Measurements from ENCODE around the gene PALS2. TPM values are rescaled to one million over a fixed set of nuclear protein-coding genes. Genes with fewer than 3 reads are reported as not detected.
A peak's percentile ranks its signal among the peaks of the same experiment; 100 is the strongest.

PALS2 gene
- total and polyA plus RNA-seq, 2 of the 13 experiments (the other 11 are each of a cell fraction or from before 2014, with no cell fraction given), result 3.1 to 21.9 TPM

DNA sequence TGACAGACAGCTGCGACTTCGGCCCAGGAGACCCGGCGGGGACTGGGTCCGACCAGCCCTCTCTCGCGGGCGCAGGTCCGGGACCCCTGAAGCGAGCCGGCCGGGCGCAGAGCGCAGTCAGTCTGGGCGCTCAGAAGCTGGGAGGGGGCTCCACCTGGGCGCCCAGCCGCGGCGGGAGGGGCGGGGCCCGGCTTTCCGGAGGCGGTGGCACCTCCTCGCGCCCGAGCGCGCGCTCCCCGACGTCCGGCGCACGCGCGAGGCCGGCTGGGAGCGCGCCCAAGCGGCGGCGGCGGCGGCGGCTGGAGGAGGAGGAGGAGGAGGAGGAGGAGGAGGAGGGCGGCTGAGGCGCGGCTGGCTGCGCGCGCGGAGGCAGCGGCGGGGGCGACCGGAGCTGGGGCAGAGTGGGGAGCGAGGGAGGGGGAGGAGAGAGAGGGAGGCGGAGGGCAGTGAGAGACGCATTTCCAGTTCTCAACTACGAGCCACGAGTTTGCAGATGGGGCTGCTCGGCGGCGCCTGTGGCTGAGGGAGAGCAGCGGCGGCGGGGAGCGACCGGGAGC, at the start of gene PALS2 (continued):
- TF ChIP-seq, protein P1, sequence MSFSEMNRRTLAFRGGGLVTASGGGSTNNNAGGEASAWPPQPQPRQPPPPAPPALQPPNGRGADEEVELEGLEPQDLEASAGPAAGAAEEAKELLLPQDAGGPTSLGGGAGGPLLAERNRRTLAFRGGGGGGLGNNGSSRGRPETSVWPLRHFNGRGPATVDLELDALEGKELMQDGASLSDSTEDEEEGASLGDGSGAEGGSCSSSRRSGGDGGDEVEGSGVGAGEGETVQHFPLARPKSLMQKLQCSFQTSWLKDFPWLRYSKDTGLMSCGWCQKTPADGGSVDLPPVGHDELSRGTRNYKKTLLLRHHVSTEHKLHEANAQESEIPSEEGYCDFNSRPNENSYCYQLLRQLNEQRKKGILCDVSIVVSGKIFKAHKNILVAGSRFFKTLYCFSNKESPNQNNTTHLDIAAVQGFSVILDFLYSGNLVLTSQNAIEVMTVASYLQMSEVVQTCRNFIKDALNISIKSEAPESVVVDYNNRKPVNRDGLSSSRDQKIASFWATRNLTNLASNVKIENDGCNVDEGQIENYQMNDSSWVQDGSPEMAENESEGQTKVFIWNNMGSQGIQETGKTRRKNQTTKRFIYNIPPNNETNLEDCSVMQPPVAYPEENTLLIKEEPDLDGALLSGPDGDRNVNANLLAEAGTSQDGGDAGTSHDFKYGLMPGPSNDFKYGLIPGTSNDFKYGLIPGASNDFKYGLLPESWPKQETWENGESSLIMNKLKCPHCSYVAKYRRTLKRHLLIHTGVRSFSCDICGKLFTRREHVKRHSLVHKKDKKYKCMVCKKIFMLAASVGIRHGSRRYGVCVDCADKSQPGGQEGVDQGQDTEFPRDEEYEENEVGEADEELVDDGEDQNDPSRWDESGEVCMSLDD (CRISPR knock-in tag; IDR thresholded peaks at IDR 0.05; ENCODE audit: borderline replicate concordance), result no peak
- TF ChIP-seq ZNF263 (CRISPR knock-in tag; IDR thresholded peaks at IDR 0.05) (peak; percentile 98), U2AF1 (optimal IDR thresholded peaks at IDR 0.05; ENCODE audit: low read depth, low read length) (no peak), ZNF343 (CRISPR knock-in tag; IDR thresholded peaks at IDR 0.05) (0 out of 2 replicates have a peak, but pooled peaks have one; percentile 62), NR2F2 (IDR thresholded peaks at IDR 0.05; ENCODE audit: borderline replicate concordance, low read depth) (no peak), TP53 (CRISPR knock-in tag; conservative IDR thresholded peaks at IDR 0.05) (no peak), ZNF607 (CRISPR knock-in tag; IDR thresholded peaks at IDR 0.05; ENCODE audit: borderline replicate concordance) (peak; percentile 8; the same call in 1 of the 2 replicates), RBFOX2 (IDR thresholded peaks at IDR 0.05; ENCODE audit: low read depth, low read length) (no peak), ZNF644 (CRISPR knock-in tag; IDR thresholded peaks at IDR 0.05; ENCODE audit: low read depth) (no peak), U2AF2 (IDR thresholded peaks at IDR 0.05; ENCODE audit: low read depth, low read length) (no peak), IRX3 (CRISPR knock-in tag; IDR thresholded peaks at IDR 0.05; ENCODE audit: borderline replicate concordance, low read depth) (no peak), TOE1 (CRISPR knock-in tag; IDR thresholded peaks at IDR 0.05) (no peak), ZIK1 (CRISPR knock-in tag; IDR thresholded peaks at IDR 0.05; ENCODE audit: borderline replicate concordance, low read depth) (no peak), KLF13 (CRISPR knock-in tag; IDR thresholded peaks at IDR 0.05) (no peak), ZNF205 (CRISPR knock-in tag; IDR thresholded peaks at IDR 0.05) (no peak), ZNF777 (CRISPR knock-in tag; IDR thresholded peaks at IDR 0.05) (peak; percentile 0), ZNF879 (CRISPR knock-in tag; IDR thresholded peaks at IDR 0.05) (no peak)
- TF ChIP-seq, protein P2, sequence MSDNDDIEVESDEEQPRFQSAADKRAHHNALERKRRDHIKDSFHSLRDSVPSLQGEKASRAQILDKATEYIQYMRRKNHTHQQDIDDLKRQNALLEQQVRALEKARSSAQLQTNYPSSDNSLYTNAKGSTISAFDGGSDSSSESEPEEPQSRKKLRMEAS (IDR thresholded peaks at IDR 0.05), result no peak
- TF ChIP-seq, protein P3, sequence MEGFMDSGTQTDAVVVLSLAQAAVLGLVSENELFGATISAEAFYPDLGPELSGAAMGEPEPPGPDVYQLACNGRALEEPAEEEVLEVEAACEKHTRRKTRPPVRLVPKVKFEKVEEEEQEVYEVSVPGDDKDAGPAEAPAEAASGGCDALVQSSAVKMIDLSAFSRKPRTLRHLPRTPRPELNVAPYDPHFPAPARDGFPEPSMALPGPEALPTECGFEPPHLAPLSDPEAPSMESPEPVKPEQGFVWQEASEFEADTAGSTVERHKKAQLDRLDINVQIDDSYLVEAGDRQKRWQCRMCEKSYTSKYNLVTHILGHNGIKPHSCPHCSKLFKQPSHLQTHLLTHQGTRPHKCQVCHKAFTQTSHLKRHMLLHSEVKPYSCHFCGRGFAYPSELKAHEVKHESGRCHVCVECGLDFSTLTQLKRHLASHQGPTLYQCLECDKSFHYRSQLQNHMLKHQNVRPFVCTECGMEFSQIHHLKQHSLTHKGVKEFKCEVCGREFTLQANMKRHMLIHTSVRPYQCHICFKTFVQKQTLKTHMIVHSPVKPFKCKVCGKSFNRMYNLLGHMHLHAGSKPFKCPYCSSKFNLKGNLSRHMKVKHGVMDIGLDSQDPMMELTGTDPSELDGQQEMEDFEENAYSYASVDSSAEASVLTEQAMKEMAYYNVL (CRISPR knock-in tag; IDR thresholded peaks at IDR 0.05; ENCODE audit: borderline replicate concordance), result 0 out of 2 replicates have a peak, but pooled peaks have one; percentile 34
- TF ChIP-seq, protein P4, sequence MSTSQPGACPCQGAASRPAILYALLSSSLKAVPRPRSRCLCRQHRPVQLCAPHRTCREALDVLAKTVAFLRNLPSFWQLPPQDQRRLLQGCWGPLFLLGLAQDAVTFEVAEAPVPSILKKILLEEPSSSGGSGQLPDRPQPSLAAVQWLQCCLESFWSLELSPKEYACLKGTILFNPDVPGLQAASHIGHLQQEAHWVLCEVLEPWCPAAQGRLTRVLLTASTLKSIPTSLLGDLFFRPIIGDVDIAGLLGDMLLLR (CRISPR knock-in tag; IDR thresholded peaks at IDR 0.05), result no peak
- TF ChIP-seq, protein P5, sequence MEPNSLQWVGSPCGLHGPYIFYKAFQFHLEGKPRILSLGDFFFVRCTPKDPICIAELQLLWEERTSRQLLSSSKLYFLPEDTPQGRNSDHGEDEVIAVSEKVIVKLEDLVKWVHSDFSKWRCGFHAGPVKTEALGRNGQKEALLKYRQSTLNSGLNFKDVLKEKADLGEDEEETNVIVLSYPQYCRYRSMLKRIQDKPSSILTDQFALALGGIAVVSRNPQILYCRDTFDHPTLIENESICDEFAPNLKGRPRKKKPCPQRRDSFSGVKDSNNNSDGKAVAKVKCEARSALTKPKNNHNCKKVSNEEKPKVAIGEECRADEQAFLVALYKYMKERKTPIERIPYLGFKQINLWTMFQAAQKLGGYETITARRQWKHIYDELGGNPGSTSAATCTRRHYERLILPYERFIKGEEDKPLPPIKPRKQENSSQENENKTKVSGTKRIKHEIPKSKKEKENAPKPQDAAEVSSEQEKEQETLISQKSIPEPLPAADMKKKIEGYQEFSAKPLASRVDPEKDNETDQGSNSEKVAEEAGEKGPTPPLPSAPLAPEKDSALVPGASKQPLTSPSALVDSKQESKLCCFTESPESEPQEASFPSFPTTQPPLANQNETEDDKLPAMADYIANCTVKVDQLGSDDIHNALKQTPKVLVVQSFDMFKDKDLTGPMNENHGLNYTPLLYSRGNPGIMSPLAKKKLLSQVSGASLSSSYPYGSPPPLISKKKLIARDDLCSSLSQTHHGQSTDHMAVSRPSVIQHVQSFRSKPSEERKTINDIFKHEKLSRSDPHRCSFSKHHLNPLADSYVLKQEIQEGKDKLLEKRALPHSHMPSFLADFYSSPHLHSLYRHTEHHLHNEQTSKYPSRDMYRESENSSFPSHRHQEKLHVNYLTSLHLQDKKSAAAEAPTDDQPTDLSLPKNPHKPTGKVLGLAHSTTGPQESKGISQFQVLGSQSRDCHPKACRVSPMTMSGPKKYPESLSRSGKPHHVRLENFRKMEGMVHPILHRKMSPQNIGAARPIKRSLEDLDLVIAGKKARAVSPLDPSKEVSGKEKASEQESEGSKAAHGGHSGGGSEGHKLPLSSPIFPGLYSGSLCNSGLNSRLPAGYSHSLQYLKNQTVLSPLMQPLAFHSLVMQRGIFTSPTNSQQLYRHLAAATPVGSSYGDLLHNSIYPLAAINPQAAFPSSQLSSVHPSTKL (CRISPR knock-in tag; IDR thresholded peaks at IDR 0.05), result no peak
- TF ChIP-seq, protein P6, sequence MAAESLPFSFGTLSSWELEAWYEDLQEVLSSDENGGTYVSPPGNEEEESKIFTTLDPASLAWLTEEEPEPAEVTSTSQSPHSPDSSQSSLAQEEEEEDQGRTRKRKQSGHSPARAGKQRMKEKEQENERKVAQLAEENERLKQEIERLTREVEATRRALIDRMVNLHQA (CRISPR knock-in tag; IDR thresholded peaks at IDR 0.05), result no peak
